ENCODE results near the gene HS3ST4. TPM values are rescaled to one million over a fixed set of nuclear protein-coding genes. Genes with fewer than 3 reads are reported as not detected.

HS3ST4 gene
- polyA plus RNA-seq, 1 donor from 2014 or later = 13.0 TPM

DNA sequence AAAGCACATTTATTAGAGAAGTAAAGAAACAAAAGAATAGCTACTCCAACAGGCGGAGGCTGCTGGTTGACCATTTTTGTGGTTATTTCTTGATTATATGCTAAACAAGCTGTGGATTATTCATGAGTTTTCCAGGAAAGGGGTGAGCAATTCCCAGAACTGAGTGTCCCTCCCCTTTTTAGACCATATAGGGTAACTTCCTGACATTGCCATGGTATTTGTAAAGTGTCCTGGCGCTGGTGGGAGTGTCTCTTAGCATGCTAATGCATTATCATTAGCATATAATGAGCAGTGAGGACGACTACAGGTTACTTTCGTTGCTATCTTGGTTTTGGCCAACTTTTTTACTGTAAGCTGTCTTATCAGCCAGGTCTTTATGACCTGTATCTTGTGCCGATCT lies 12.2 kb upstream of the HS3ST4 start:
- Histone ChIP-seq H3K4me3 (ENCODE audit: low read length) (no peak overlapping the region), H3K27ac (ENCODE audit: low read length) (no peak overlapping the region), H3K27me3 (ENCODE audit: insufficient read depth, low read depth, low read length) (no peaks in the 10 kb centered on the region), H3K4me2 (ENCODE audit: low read length) (no peak overlapping the region), H2AFZ (ENCODE audit: low read depth, low read length) (no peak overlapping the region), H3K79me2 (replicated peaks; ENCODE audit: insufficient read depth, low read length) (no peaks in the 10 kb centered on the region), H3F3A (ENCODE audit: insufficient read depth, low read length, poor library complexity, severe bottlenecking) (no peaks in the 10 kb centered on the region), H4K20me1 (ENCODE audit: insufficient read depth) (no peaks in the 10 kb centered on the region), H3K9me3 (ENCODE audit: low read length) (no peaks in the 10 kb centered on the region), H3K36me3 (ENCODE audit: insufficient read depth, low read length) (no peaks in the 10 kb centered on the region), H3K9ac (ENCODE audit: low read length) (no peak overlapping the region), H3K9me2 (ENCODE audit: insufficient read depth, low read length) (no peaks in the 10 kb centered on the region)
- no peak for TF ChIP-seq SMC3 (conservative IDR thresholded peaks at IDR 0.05; ENCODE audit: poor library complexity)
- TF ChIP-seq, protein P1, sequence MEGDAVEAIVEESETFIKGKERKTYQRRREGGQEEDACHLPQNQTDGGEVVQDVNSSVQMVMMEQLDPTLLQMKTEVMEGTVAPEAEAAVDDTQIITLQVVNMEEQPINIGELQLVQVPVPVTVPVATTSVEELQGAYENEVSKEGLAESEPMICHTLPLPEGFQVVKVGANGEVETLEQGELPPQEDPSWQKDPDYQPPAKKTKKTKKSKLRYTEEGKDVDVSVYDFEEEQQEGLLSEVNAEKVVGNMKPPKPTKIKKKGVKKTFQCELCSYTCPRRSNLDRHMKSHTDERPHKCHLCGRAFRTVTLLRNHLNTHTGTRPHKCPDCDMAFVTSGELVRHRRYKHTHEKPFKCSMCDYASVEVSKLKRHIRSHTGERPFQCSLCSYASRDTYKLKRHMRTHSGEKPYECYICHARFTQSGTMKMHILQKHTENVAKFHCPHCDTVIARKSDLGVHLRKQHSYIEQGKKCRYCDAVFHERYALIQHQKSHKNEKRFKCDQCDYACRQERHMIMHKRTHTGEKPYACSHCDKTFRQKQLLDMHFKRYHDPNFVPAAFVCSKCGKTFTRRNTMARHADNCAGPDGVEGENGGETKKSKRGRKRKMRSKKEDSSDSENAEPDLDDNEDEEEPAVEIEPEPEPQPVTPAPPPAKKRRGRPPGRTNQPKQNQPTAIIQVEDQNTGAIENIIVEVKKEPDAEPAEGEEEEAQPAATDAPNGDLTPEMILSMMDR (IDR thresholded peaks at IDR 0.05; ENCODE audit: poor library complexity, severe bottlenecking) = no peak
- TF ChIP-seq MXI1 (conservative IDR thresholded peaks at IDR 0.05; ENCODE audit: poor library complexity, severe bottlenecking) = no peak
- no peak for TF ChIP-seq EP300 (conservative IDR thresholded peaks at IDR 0.05; ENCODE audit: poor library complexity, severe bottlenecking)
- TF ChIP-seq, protein P2, sequence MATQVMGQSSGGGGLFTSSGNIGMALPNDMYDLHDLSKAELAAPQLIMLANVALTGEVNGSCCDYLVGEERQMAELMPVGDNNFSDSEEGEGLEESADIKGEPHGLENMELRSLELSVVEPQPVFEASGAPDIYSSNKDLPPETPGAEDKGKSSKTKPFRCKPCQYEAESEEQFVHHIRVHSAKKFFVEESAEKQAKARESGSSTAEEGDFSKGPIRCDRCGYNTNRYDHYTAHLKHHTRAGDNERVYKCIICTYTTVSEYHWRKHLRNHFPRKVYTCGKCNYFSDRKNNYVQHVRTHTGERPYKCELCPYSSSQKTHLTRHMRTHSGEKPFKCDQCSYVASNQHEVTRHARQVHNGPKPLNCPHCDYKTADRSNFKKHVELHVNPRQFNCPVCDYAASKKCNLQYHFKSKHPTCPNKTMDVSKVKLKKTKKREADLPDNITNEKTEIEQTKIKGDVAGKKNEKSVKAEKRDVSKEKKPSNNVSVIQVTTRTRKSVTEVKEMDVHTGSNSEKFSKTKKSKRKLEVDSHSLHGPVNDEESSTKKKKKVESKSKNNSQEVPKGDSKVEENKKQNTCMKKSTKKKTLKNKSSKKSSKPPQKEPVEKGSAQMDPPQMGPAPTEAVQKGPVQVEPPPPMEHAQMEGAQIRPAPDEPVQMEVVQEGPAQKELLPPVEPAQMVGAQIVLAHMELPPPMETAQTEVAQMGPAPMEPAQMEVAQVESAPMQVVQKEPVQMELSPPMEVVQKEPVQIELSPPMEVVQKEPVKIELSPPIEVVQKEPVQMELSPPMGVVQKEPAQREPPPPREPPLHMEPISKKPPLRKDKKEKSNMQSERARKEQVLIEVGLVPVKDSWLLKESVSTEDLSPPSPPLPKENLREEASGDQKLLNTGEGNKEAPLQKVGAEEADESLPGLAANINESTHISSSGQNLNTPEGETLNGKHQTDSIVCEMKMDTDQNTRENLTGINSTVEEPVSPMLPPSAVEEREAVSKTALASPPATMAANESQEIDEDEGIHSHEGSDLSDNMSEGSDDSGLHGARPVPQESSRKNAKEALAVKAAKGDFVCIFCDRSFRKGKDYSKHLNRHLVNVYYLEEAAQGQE (IDR thresholded peaks at IDR 0.05; ENCODE audit: borderline replicate concordance) = no peak
- TF ChIP-seq EZH2 (IDR thresholded peaks at IDR 0.05; ENCODE audit: borderline replicate concordance, insufficient read depth, low read length, poor library complexity, severe bottlenecking) = no peak
- TF ChIP-seq RAD21 (conservative IDR thresholded peaks at IDR 0.05) = no peak
- no peak for TF ChIP-seq TAF1 (IDR thresholded peaks at IDR 0.05; ENCODE audit: low read depth)
- no peak for TF ChIP-seq POLR2AphosphoS5 (IDR thresholded peaks at IDR 0.05)

DNA sequence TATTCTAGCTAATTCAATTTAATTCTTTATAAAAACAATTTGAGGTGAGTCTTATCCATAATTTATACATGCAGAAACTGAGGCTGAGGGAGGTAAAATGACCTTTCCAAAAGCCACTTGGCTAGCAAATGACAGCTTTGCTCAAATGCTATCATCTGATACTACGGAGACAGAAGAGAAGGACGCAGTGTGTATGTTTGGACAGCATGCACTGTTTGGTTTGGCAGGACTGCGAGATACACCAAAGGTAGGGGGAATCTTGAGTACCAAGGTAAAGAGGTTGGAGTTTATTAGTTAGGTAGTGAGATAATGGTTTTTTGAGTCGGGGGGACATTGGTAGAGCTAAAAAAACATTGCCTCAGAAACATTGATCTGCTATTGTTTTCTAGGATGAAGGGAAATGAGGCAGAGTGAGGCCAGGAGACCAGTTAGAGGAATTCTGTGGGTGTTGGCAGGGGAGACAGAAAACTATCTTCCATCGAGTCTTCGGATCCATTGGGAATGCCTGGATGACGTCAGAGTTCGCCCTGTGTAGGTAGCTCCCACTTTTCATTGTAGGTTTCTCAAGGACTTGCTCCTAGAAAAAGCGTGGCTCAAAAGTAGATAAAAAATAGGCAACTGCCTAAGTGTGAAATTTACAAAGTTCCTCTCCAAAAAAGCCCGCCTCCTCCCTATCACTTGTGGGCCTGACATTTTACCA lies 2.5 kb upstream of the HS3ST4 start:
- Histone ChIP-seq H3F3A (ENCODE audit: insufficient read depth, low read length, poor library complexity, severe bottlenecking) (no peaks in the 10 kb centered on the region), H3K4me3 (ENCODE audit: low read length) (no peak overlapping the region), H4K20me1 (ENCODE audit: insufficient read depth) (no peaks in the 10 kb centered on the region), H3K27ac (ENCODE audit: low read length) (no peak overlapping the region), H3K9me3 (ENCODE audit: low read length) (no peaks in the 10 kb centered on the region), H2AFZ (ENCODE audit: low read depth, low read length) (no peak overlapping the region), H3K27me3 (ENCODE audit: insufficient read depth, low read depth, low read length) (peaks cover 7% of the 10 kb centered on the region), H3K36me3 (ENCODE audit: insufficient read depth, low read length) (no peaks in the 10 kb centered on the region), H3K4me2 (ENCODE audit: low read length) (no peak overlapping the region), H3K9ac (ENCODE audit: low read length) (no peak overlapping the region), H3K9me2 (ENCODE audit: insufficient read depth, low read length) (no peaks in the 10 kb centered on the region), H3K79me2 (replicated peaks; ENCODE audit: insufficient read depth, low read length) (peaks cover 5% of the 10 kb centered on the region)
- TF ChIP-seq, protein P1 (IDR thresholded peaks at IDR 0.05; ENCODE audit: poor library complexity, severe bottlenecking) = no peak
- no peak for TF ChIP-seq SMC3 (conservative IDR thresholded peaks at IDR 0.05; ENCODE audit: poor library complexity)
- TF ChIP-seq TAF1 (IDR thresholded peaks at IDR 0.05; ENCODE audit: low read depth) = no peak
- TF ChIP-seq, protein P2 (IDR thresholded peaks at IDR 0.05; ENCODE audit: borderline replicate concordance) = no peak

Data from neural cell (in vitro differentiated cells).